ENCODE data around the gene SHISA6.

DNA sequence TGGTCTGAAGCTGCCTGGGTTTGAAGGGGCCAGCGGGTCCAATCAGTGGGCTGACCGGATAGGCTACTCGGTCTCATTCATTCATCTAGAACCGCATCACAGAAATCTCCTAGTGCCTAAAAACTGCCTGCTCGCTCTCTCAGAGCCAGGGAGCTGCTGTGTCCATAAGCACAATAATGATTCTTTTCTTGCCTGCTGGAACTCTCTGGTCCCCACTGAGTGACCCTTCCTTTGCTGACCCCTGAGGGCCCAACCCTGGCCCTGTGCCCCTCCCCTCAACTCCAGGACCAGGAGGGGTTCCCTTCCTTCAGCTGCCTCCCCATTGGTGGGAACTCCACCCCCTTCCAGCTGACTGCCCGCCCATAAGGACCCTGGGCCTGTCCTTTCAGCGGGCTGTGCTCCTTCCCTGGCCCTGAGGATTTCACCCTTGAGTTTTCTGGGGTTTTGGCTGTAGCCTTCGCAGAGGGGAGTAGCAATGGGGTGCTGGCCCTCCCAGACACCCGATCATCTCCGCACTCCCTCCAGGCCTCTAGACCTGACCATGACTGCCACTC, 317.7 kb downstream of the SHISA6 start:
- TF ChIP-seq, protein P1, sequence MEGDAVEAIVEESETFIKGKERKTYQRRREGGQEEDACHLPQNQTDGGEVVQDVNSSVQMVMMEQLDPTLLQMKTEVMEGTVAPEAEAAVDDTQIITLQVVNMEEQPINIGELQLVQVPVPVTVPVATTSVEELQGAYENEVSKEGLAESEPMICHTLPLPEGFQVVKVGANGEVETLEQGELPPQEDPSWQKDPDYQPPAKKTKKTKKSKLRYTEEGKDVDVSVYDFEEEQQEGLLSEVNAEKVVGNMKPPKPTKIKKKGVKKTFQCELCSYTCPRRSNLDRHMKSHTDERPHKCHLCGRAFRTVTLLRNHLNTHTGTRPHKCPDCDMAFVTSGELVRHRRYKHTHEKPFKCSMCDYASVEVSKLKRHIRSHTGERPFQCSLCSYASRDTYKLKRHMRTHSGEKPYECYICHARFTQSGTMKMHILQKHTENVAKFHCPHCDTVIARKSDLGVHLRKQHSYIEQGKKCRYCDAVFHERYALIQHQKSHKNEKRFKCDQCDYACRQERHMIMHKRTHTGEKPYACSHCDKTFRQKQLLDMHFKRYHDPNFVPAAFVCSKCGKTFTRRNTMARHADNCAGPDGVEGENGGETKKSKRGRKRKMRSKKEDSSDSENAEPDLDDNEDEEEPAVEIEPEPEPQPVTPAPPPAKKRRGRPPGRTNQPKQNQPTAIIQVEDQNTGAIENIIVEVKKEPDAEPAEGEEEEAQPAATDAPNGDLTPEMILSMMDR (IDR thresholded peaks at IDR 0.05; ENCODE audit: insufficient read depth, low read depth, low read length) = no peak
- TF ChIP-seq EZH2 (IDR thresholded peaks at IDR 0.05; ENCODE audit: insufficient read depth, low read length) = no peak

Measured in astrocyte (in vitro differentiated cells and primary cell).